Measurements from ENCODE around the gene MEPCE.
"Not testable (repeated sequence)": the region's sequence is repeated elsewhere in the genome, so short reads cannot be mapped to it uniquely, and the experiment has no call there.

Gene MEPCE

DNA sequence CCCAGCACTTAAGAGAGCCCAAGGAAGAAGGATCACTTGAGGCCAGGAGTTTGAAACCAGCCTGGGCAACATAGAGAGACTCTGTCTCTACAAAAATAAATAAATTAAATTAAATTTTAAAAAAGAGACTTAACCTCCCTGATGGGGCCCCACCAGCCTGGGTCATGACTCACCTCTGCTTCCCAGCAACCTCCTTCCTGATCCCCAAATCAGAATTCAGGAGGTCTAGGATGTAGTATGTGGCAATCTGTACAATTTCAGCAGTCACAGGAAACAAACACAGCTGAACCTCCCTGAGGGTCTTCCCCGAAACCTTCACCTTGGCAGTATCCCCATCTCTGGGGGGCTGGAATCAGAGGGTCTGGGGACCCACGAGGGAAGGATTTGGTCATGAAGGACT, 16.4 kb downstream of the MEPCE start:
- H3K4me1 Mint-ChIP-seq, result peaks cover 41% of the 10 kb centered on the region
- H3K27ac Mint-ChIP-seq, result no peak overlapping the region
- no peak overlapping the region for H3K4me3 Mint-ChIP-seq
- H3K36me3 Mint-ChIP-seq, result no peaks in the 10 kb centered on the region
- no peak for DNase-seq
- H3K27me3 Mint-ChIP-seq, result peaks cover 11% of the 10 kb centered on the region
- CTCF ChIA-PET, result interaction anchor here (1.0 kb wide), 1 partner anchor 34 kb away, joined by 3 read pairs; the partner anchor contains the start of gene TSC22D4
- H3K9me3 Mint-ChIP-seq, result no peaks in the 10 kb centered on the region

DNA sequence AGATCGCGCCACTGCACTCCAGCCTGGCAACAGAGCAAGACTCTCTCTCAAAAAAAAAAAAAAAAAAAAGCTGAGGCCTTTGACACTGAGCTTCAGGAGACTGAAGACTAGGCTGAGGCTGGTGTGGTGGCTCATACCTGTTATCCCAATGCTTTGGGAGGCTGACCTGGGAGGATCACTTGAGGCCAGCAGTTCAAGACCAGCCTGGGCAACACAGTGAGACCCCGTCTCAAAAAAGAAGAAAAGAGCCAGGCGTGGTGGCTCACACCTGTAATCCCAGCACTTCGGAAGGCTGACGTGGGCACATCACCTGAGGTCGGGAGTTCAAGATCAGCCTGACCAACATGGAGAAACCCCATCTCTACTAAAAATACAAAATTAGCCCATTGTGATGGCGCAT, 17.7 kb downstream of the MEPCE start:
- H3K36me3 Mint-ChIP-seq, H3K9me3 Mint-ChIP-seq, H3K27ac Mint-ChIP-seq, H3K4me3 Mint-ChIP-seq, DNase-seq: not testable (repeated sequence)
- CTCF ChIA-PET, result interaction anchor here (1.2 kb wide), 1 partner anchor 8 kb away, joined by 4 read pairs; no protein-coding TSS in a partner anchor
- H3K4me1 Mint-ChIP-seq, result peaks cover 41% of the 10 kb centered on the region
- H3K27me3 Mint-ChIP-seq, result peaks cover 11% of the 10 kb centered on the region

DNA sequence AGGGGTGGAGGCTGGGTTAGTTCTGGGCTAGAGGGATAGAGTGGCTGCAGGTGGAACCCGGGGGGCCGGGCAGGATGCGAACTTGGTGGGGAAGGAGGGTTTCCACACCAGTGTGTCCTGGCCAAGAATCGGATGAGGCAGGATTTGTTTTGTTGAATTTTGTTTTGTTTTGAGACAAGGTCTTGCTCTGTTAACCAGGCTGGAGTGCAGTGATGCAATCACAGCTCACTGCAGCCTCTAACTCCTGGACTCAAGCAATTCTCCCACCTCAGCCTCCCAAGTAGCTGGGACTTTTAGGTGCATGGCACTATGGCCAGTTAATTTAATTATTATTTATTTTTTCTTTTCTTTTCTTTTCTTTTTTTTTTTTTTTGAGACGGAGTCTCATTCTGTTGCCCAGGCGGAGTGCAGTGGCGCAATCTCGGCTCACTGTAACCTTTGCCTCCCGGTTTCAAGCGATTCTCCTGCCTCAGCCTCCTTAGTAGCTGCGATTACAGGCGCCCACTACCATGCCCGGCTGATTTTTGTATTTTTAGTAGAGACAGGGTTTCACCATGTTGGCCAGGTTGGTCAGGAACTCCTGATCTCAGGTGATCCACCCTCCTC, 19.7 kb downstream of the MEPCE start:
- Mint-ChIP-seq H3K27ac (no peak overlapping the region), H3K27me3 (peaks cover 11% of the 10 kb centered on the region), H3K4me1 (peaks cover 37% of the 10 kb centered on the region), H3K4me3 (peak overlapping the region; percentile 33), H3K9me3 (no peaks in the 10 kb centered on the region), H3K36me3 (no peaks in the 10 kb centered on the region)
- CTCF ChIA-PET, result interaction anchor here (0.7 to 2.5 kb wide), 3 partner anchors 11 to 329 kb away, joined by 4 to 11 read pairs (median 9); partner anchors contain the start of gene PPP1R35
- no peak for DNase-seq

GRCh38 chr7:100452513-100452912, 22.9 kb downstream of the MEPCE start:
- no peak overlapping the region for H3K4me3 Mint-ChIP-seq
- no peak for DNase-seq
- CTCF ChIA-PET, result interaction anchor here (0.8 kb wide), 1 partner anchor 84 kb away, joined by 3 read pairs; no protein-coding TSS in a partner anchor
- H3K27ac Mint-ChIP-seq, result no peak overlapping the region
- peaks cover 11% of the 10 kb centered on the region for H3K27me3 Mint-ChIP-seq
- no peaks in the 10 kb centered on the region for H3K36me3 Mint-ChIP-seq
- peaks cover 34% of the 10 kb centered on the region for H3K4me1 Mint-ChIP-seq
- no peaks in the 10 kb centered on the region for H3K9me3 Mint-ChIP-seq

DNA sequence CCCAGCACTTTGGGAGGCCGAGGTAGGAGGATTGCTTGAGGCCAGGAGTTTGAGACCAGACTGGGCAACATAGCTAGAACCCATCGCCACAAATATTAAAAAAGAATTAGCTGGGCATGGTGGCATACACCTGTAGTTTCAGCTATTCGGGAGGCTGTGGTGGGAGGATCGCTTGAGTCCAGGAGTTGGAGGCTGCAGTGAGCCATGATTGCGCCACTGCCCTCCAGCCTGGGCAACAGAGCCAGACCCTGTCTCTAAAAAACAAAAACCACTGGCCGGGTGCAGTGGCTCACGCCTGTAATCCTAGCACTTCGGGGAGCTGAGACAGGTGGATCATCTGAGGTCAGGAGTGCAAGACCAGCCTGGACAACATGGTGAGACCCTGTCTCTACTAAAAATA, 24.2 kb downstream of the MEPCE start:
- CTCF ChIA-PET, result interaction anchor here (0.8 to 2.7 kb wide), 5 partner anchors 10 to 321 kb away, joined by 3 to 9 read pairs (median 5); partner anchors contain the start of gene SPACDR
- H3K36me3 Mint-ChIP-seq, H3K27me3 Mint-ChIP-seq, H3K9me3 Mint-ChIP-seq, H3K4me3 Mint-ChIP-seq, DNase-seq, H3K27ac Mint-ChIP-seq: not testable (repeated sequence)
- peaks cover 34% of the 10 kb centered on the region for H3K4me1 Mint-ChIP-seq

GRCh38 chr7:100455206-100455605, 25.6 kb downstream of the MEPCE start:
- Mint-ChIP-seq H3K27ac (peak overlapping the region; percentile 65), H3K4me1 (peaks cover 30% of the 10 kb centered on the region), H3K9me3 (no peaks in the 10 kb centered on the region), H3K4me3 (no peak overlapping the region), H3K36me3 (peaks cover 2% of the 10 kb centered on the region), H3K27me3 (peaks cover 6% of the 10 kb centered on the region)
- DNase-seq, result no peak
- CTCF ChIA-PET, result interaction anchor here (0.8 to 2.7 kb wide), 6 partner anchors 8 to 323 kb away, joined by 3 to 9 read pairs (median 4); partner anchors contain the start of gene SPACDR

DNA sequence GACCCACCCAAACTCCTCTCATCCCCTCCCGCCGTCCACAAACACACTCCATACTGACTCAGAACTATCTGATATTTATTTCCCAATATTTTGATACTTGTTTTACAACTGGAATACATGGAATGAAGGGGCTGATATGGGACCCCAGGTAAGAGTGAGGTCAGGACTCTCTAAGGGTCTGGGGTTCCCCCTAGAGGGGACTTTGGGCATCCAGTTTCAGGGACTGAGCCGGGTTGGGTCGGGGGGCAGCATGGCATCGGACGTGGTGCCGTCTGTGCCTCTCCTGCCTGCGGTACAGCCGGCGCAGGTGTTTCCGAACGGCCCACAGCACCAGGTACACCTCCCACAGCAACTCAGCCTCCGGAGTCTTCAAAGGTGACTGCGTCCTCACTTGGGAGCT, 26.9 kb downstream of the MEPCE start:
- no peaks in the 10 kb centered on the region for H3K27me3 Mint-ChIP-seq
- H3K27ac Mint-ChIP-seq, result no peak overlapping the region
- no peak overlapping the region for H3K4me3 Mint-ChIP-seq
- no peak for DNase-seq
- peaks cover 22% of the 10 kb centered on the region for H3K4me1 Mint-ChIP-seq
- H3K36me3 Mint-ChIP-seq, result peaks cover 8% of the 10 kb centered on the region
- CTCF ChIA-PET, result no interaction called here
- H3K9me3 Mint-ChIP-seq, result no peaks in the 10 kb centered on the region

- H3K27me3 Mint-ChIP-seq, result no peaks in the 10 kb centered on the region
- no peak for DNase-seq
- H3K4me1 Mint-ChIP-seq, result peaks cover 22% of the 10 kb centered on the region
- CTCF ChIA-PET, result interaction anchor here (0.8 kb wide), 1 partner anchor 88 kb away, joined by 4 read pairs; no protein-coding TSS in a partner anchor
- no peak overlapping the region for H3K4me3 Mint-ChIP-seq
- H3K9me3 Mint-ChIP-seq, result no peaks in the 10 kb centered on the region
- peaks cover 9% of the 10 kb centered on the region for H3K36me3 Mint-ChIP-seq
- H3K27ac Mint-ChIP-seq, result no peak overlapping the region
Measured at GRCh38 chr7:100457033-100457432, 27.4 kb downstream of the MEPCE start.

- Mint-ChIP-seq H3K36me3 (peaks cover 31% of the 10 kb centered on the region), H3K27me3 (no peaks in the 10 kb centered on the region), H3K27ac (peak within 1 kb of the TSS; percentile 52), H3K4me3 (no peak within 1 kb of the TSS), H3K4me1 (peaks cover 4% of the 10 kb centered on the region), H3K9me3 (no peaks in the 10 kb centered on the region)
- CTCF ChIA-PET, result interaction anchor here (2.7 kb wide), 1 partner anchor 10 kb away, joined by 9 read pairs; no protein-coding TSS in a partner anchor
- DNase-seq, result no peak
Measured at GRCh38 chr7:100464210-100464660, 34.6 kb downstream of the MEPCE start, which contains the start of gene SPACDR. Gene SPACDR (minus strand): TSS chr7:100464260. CDS start chr7:100464025, 235 bp downstream.

DNA sequence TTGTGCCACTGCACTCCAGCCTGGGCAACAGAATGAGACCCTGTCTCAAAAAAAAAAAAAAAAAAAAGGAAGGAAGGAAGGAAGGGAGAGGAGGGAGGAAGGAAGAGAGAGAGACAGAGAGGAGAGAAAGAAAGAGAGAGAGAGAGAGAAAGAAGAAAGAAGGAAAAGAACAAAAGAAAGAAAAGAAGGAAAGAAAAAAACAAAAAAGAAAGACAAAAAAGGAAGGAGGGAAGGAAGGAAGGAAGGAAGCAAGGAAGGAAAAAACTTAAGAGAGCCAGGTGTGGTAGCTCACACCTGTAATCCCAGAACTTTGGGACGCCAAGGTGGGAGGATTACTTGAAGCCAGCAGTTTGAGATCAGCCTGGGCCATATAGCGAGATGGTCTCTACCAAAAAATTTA, 35.2 kb downstream of the MEPCE start:
- CTCF ChIA-PET, result interaction anchor here (0.8 to 2.7 kb wide), 5 partner anchors 10 to 228 kb away, joined by 3 to 12 read pairs (median 4); no protein-coding TSS in a partner anchor
- Mint-ChIP-seq H3K27me3 (no peaks in the 10 kb centered on the region), H3K4me3 (no peak overlapping the region), H3K4me1 (peaks cover 7% of the 10 kb centered on the region), H3K36me3 (peaks cover 32% of the 10 kb centered on the region), H3K9me3 (no peaks in the 10 kb centered on the region), H3K27ac (no peak overlapping the region)
- no peak for DNase-seq

- peaks cover 35% of the 10 kb centered on the region for H3K36me3 Mint-ChIP-seq
- no peak overlapping the region for H3K4me3 Mint-ChIP-seq
- CTCF ChIA-PET, result interaction anchor here (0.8 to 2.7 kb wide), 5 partner anchors 11 to 227 kb away, joined by 3 to 12 read pairs (median 4); no protein-coding TSS in a partner anchor
- H3K27ac Mint-ChIP-seq, result peak overlapping the region; percentile 33
- no peaks in the 10 kb centered on the region for H3K9me3 Mint-ChIP-seq
- DNase-seq, result no peak
- peaks cover 11% of the 10 kb centered on the region for H3K4me1 Mint-ChIP-seq
- no peaks in the 10 kb centered on the region for H3K27me3 Mint-ChIP-seq
Measured at GRCh38 chr7:100465299-100465698, 35.7 kb downstream of the MEPCE start.

GRCh38 chr7:100465702-100466311, 36.2 kb downstream of the MEPCE start:
- H3K9me3 Mint-ChIP-seq, result no peaks in the 10 kb centered on the region
- peak overlapping the region; percentile 33 for H3K27ac Mint-ChIP-seq
- H3K4me3 Mint-ChIP-seq, result no peak overlapping the region
- peaks cover 15% of the 10 kb centered on the region for H3K4me1 Mint-ChIP-seq
- DNase-seq, result no peak
- H3K27me3 Mint-ChIP-seq, result no peaks in the 10 kb centered on the region
- H3K36me3 Mint-ChIP-seq, result peaks cover 35% of the 10 kb centered on the region
- CTCF ChIA-PET, result interaction anchor here (0.8 to 2.7 kb wide), 5 partner anchors 11 to 227 kb away, joined by 3 to 12 read pairs (median 4); no protein-coding TSS in a partner anchor

- Mint-ChIP-seq H3K27ac (no peak overlapping the region), H3K4me3 (no peak overlapping the region), H3K4me1 (peaks cover 17% of the 10 kb centered on the region), H3K27me3 (no peaks in the 10 kb centered on the region), H3K9me3 (no peaks in the 10 kb centered on the region), H3K36me3 (peaks cover 35% of the 10 kb centered on the region)
- DNase-seq, result no peak
- CTCF ChIA-PET, result interaction anchor here (2.3 kb wide), 1 partner anchor 93 kb away, joined by 12 read pairs; no protein-coding TSS in a partner anchor
Measured at GRCh38 chr7:100466653-100467605, 37.3 kb downstream of the MEPCE start.

Data from activated naive CD4-positive, alpha-beta T cell treated with anti-CD3 and anti-CD28 coated beads, Interleukin-2, amount 10 ng/mL, durations not matched to agents 7 days and 5 days (primary cell).